C1 segment of cervical spinal cord (tissue), 14 donors: ENCODE results near the gene B3GNT3.
"Not testable (repeated sequence)": the region's sequence is repeated elsewhere in the genome, so short reads cannot be mapped to it uniquely, and the experiment has no call there.

Experiments
- DNase-seq, 14 donors: peaks; one replicate each; lab custom pipeline; 2025; lab: John Stamatoyannopoulos, UW

The B3GNT3 gene

DNA sequence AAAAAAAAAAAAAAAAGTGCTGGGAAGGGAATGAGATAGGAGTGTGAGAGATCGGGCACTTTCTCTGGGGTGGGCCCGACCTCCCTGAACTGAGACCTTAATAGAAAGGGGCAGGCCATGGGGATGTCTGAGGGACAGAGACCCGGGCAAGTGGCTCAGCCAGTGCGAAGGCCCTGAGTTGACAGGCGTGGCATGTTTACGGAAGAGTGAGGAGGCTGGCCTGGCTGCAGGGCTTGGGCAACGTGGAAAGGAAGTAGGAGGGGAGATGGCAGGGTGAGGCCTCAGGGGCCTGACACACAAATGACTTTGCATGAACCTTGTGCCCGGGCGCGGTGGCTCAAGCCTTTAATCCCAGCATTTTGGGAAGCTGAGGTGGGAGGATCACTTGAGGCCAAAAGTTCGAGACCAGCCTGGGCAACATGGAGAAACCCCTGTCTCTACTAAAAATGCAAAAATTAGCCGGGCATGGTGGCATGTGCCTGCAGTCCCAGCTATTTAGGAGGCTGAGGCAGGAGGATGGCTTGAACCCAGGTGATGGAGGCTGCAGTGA is 29.8 kb upstream of the B3GNT3 start:
- DNase-seq = peak in 6 of 14 donors; percentile 17 to 38 (median 22)

DNA sequence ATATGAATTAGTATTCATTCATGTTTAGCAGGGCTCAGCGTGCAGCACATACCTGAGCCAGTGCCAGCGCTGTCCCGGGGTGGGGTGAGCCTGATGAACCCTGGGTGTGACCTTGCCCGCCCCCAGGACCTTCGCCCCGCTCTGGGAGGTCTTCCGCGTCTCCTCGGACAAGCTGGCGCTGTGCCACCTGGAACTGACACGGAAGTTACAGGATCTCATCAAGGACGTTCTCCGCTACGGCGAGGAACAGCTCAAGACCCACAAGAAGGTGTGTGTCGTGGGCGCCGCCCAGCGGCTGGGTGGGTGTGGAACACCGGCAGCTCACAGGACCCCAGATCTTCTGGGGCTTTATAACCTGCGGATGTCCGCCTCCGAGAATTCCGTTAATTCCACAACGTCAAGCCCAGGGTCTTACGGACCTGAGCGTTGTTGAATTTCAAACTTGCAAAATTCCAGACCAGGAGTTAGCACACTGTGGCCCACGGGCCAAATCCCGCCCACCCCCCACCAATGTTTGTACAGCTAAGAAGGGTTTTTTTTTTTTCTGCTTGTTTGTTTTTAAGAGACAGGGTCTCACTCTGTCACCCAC is 28.3 kb upstream of the B3GNT3 start:
- peak in 10 of 14 donors; percentile 3 to 65 (median 40) for DNase-seq

DNA sequence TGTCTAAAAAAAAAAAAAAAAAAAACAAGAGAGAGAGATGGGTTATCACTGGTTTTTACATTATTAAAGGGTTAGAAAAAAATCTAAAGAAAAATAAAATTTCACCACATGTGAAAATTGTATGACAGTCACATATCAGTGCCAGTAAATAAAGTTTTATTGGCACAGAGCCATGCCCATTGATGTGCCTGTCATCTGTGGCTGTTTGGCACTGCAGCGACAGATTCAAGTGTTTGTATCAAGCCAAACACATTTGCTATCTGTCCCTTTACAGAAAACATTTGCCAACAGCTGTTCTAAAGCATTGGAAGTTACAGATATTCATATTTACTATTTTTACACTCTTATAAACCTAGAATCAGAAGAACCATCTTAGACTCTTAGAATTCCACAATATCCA is 27.4 kb upstream of the B3GNT3 start:
- DNase-seq = no peak

DNA sequence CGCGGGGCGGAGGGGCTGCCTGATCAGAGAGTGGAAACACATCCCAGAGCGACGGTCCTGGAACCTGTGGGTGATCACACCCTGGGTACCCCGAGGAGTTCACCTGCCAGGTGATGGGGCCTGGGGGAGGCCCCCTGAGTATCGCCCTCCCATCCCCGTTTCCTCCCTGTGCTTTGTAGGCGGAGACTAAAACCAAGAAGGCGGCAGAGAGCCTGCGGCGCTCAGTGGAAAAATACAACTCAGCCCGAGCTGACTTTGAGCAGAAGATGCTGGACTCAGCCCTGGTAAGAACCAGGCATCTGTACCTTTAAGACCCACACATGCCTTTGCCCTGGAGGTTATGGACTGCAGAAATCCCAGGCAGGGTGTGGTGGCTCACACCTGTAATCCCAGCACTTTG is 24.3 kb upstream of the B3GNT3 start:
- no peak for DNase-seq

DNA sequence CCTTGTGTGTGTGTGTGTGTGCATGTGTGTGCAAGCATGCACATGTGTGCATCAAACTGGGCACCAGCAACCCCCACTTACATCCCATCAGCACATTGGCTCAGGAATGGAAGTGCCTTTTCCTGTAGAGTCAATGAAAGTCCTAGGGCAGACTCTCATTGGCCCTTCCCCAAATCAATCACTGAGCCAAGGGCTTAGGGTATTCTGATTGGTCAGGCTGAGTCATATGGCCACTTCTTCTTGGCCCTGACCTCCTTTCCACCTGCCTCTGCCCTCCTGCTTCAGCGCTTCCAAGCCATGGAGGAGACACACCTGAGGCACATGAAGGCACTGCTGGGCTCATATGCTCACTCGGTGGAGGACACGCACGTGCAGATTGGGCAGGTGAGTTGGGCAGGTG is 22.8 kb upstream of the B3GNT3 start:
- DNase-seq = no peak

DNA sequence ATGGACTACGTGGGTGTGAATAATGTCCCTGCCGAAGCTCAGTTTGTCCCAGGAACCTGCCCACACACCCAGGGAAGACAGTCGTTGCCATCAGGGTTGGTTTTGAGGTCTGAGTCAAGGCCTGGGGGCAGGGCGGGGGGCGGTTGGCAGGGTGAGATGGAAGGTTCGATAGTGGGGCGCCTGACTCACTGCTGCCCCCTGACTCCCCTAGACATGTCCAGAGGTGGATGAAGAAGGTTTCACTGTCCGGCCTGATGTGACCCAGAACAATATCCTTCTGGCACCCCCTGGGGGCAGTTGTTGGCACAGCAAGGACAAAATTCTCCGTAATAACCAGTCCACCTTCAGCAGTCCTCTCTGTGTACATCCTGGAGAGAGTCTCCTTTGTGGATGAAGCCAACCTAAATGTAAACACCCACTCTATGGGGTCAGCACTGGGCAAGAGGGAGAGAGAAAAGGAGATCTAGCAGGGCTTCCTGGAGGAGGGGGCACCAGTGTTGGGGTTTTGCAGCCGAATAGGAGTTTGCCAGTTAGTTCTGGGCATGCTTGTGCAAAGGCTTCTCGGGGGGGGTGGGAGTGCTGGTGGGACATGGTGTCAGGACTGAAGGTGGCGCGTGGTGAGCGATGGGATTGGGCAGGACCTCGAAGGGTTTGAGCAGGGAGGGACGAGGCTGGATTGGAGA is 19.6 kb upstream of the B3GNT3 start:
- peak in 2 of 14 donors; percentile 2 to 4 for DNase-seq

DNA sequence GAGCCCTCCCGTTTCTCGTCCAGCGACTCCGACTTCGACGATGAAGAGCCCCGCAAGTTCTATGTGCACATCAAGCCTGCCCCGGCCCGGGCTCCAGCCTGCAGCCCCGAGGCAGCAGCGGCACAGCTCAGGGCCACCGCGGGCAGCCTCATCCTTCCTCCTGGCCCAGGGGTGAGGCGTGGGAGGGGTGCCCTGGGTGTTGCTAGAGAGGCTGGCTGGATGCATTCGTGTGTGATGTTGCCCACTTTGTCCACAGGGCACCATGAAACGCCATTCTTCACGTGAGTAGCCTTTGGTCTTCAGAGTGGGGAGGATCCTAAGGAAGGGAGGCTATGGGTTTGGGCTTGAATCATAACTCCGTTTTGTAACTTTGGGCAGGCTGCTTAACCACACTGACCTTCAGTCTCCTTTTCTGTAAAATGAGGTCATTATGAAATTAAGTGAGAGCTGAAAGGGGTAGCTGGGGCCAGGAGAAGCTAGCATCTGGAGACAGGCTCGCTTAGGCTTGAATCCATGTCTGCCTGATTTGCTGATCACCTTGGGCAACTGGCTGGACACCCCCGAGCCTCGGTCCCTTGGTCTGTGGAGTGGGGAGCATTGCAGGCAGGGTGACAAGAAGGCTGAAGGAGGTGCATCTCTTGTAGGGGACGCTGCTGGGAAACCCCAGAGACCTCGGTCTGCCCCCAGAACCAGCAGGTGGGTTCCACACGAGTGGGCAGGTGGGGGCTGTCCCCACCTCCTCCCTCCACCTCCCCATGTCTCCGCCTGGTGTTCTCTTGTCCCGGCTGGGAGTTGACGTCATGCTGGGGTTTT is 18.7 kb upstream of the B3GNT3 start:
- DNase-seq = no peak

DNA sequence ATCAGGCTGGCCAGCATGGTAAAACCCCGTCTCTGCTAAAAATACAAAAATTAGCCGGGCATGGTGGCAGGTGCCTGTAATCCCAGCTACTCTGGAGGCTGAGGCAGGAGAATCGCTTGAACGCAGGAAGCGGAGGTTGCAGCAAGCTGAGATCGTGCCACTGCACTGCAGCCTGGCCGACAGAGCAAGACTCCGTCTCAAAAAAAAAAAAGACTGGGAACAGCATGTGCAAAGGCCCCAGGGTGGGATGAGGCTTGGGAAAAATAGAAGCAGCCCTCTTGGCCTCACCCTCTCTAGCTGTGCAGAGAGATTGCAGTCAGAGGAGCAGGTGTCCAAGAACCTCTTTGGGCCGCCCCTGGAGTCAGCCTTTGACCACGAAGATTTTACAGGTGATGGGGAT is 17.1 kb upstream of the B3GNT3 start:
- DNase-seq = not testable (repeated sequence)

DNA sequence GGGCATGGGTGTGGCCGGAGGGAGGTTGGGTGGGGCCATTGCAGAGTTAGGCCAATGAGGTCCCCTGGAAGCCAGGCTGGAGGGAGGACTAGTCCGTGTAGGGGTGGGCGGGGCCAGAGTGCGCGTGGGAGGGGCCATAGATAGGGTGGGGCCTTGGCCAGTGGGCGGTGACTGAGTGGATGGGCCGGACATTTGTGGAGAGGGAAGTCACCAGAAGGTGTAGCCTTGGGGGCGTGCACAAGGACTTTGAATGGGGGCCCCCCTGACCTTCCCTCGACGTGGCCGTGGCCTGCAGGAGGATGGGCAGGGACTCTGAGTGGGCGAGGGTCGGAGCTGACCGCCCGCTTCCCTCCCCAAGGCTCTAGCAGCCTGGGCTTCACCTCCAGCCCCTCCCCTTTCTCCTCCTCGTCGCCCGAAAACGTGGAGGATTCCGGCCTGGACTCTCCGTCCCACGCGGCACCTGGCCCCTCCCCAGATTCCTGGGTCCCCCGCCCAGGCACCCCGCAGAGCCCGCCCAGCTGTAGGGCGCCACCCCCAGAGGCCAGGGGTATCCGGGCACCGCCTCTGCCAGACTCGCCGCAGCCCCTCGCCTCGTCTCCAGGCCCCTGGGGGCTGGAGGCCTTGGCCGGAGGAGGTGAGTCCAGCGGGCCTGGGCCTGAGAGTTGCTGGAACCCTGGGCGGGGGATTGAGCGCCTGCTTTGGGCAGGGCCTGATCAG is 16.5 kb upstream of the B3GNT3 start:
- peak in 1 of 14 donors; percentile 16 for DNase-seq

DNA sequence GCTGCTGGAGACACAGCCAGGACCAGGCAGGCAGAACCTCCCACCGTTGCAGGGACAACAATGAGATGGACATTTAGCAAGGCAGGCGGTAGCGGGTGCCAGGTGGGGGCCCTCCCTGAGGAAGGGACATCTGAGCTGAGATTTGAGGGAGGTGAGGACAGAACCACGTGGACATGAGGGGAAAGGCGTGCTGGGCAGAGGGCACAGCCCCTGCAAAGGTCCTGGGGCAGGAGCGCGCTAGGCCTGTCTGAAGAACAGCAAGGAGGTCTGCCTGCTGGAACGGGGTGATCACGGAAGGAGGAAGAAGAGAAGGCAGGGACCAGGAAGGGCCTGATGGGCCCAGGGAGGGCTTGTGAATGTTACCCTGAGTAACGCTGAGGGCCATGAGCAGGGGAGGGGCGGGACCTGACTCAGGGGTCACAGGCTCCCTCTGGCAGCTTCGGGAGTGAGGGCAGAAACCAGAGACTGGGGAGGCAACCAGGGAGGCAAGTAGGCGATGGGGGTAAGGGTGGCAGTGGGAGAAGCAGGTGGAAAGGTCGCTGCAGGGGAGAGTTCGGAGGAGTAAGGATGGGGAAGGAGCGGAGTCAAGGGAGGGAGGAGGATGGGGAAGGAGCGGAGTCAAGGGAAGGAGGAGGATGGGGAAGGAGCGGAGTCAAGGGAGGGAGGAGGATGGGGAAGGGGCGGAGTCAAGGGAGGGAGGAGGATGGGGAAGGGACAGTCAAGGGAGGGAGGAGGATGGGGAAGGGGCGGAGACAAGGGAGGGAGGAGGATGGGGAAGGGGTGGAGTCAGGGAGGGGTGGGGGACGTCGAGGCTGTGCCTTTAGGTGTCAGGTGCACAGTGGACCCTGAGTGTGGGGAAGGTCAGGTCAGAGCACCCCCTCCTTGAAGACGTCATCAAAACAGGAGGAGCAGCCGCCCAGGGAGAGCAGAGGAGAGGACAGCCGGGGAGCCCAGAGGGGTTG is 15.7 kb upstream of the B3GNT3 start:
- peak in 8 of 14 donors; percentile 8 to 33 (median 22) for DNase-seq

DNA sequence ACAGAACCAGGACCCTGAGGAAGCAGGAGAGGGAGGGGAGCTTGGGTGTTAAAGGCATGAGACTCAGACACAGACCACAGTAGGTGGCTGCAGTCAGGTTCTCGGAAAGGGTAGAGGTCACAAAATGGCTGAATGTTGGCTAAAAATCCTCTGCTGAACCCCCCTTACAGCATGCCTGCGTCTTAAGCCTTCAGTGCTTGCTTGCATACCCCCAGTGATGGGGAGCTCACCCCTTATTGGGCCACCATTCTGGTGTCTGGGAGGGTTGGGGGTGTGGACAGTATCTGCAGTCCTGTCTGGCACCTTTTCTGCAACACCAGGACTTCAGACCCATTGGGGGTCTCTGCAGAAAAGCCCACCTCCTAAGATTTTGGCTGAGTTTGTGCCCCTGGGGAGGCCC is 14.2 kb upstream of the B3GNT3 start:
- no peak for DNase-seq

DNA sequence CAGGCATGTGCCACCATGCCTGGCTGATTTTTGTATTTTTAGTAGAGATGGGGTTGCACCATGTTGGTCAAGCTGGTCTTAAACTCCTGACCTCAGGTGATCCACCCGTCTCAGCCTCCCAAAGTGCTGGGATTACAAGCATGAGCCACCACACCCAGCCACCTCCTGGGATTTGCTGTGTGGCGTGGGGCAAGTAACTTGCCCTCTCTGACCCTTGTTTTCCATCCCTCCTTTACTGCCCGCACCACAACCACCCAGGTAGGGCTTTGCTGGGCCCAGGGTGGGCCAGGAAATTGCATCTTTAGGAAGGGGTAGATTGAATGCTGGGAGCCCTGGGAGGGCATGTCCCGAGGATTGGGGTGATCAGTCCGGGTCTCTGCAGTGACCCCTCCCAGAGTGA is 11.2 kb upstream of the B3GNT3 start:
- not testable (repeated sequence) for DNase-seq

DNA sequence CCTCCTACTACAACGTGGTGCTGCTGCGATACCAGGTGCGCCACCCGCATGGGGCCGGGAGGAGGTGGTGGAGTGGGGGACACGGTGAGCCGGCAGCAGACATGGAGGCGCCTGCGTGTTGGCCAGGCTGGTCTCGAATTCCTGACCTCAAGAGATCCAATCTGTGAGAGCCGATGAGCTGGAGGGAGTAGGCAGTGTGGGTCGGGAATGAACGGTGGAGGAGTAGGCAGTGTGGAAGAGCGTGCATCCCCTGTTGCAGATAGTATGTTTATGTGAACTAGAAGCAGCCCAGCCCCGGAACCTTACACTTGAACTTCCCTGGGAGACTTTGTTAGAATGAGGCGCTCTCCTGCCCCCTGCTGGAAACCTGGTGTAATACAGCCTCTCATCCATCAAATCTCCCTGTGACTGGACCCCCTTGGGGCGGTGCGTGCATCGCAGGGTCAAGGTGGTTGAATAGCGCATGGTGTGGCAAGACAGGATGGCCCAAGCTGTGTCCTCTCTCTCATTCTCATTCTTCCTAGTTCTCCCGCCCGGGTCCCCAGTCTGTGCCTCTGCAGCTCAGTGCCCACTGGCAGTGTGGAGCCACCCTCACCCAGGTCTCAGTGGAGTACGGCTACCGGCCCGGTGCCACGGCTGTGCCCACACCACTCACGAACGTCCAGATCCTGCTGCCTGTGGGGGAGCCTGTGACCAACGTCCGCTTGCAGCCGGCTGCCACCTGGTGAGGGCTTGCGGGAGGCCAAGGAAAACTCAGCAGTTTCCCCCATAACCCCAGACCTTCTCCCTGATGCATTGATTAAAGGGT is 10.5 kb upstream of the B3GNT3 start:
- peak in 9 of 14 donors; percentile 7 to 40 (median 20) for DNase-seq

DNA sequence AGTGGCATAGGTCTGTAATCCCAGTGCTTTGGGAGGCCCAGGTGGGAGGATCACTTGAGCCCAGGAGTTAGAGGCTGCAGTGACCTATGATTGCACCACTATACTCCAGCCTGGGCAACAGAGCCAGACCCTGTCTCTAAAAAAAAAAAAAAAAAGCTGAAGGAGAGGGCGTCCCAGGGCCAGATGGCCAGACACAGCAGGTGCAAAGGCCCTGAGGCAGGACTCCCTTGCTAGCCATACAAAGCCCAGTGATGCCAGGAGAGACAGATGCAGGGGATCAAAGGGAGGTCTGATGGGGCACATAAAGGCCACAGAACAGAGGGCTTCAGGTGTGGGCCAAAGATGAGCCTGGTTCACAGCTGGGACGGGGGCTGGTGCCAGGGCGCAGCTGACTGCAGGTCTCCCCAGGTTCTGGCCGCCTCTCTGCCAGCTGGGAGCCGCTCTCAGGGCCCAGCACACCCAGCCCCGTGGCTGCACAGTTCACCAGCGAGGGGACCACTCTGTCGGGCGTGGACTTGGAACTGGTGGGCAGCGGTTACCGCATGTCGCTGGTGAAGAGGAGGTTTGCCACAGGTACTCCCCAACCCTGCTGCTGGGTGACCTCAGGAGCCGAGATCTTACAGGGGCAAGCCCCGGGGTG is 7.5 kb upstream of the B3GNT3 start:
- no peak for DNase-seq

DNA sequence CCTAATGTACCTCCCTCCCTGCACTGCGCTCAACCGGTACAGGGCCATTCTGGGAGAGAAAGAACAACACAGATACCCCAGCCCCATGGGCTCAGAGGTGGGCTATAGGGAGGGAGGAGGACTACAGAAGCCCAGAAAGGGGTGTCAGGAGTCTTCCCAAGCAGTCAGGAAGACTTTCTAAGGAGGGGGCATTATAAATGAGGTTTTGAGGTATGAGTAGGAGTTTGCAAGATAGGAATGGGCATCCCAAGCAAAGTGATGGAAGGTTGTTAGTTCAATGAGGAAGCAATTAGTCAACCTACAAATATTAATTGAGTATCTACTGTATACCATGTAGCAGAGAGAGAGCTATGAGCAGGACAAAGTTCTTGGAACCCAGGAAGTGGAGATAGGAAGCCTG is 6.3 kb upstream of the B3GNT3 start:
- no peak for DNase-seq

DNA sequence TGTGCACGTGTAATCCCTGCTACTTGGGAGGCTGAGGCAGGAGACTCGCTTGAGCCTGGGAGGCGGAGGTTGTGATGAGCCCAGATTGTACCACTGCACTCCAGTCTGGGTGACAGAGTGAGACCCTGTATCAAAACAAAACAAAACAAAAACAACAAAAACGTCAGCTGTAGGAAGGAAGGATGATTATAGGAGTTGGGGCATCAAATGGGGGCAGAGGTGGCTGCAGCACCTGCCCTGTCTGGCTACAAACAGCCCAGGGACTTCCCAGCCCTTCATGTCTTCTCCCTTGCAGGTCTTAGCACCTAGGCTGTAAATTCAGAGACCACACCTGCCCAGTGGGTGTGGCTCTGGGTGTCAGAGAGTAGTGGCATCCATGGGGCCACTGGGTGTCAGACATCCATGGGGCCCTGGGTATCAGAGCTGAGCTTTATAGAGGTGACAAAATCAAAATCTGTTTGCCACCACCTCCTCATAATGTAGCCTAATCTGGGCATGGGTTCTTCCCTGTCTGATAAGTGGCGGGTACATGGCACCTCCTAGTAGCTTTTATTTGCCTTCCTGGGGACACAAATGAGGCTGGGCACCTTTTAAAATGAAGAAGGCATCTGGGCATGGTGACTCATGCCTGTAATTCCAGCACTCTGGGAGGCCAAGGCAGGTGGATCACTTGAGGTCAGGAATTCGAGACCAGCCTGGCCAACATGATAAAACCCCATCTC is 4.7 kb upstream of the B3GNT3 start:
- no peak for DNase-seq

DNA sequence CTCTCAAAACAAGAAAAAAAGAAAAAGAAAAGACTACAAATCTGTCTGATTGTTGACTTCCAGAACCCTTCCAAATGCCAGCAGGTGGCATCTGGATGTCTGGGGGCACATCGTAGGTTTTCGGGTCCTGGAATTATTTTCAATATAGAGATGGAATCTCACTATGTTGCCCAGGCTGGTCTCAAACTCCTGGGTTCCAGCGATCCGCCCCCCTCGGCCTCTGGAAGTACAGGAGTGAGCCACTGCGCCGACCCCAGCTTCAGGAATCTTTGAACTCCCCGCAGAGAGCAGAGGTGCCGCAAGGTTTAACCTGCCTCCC is 567 bp upstream of the B3GNT3 start:
- DNase-seq = no peak

DNA sequence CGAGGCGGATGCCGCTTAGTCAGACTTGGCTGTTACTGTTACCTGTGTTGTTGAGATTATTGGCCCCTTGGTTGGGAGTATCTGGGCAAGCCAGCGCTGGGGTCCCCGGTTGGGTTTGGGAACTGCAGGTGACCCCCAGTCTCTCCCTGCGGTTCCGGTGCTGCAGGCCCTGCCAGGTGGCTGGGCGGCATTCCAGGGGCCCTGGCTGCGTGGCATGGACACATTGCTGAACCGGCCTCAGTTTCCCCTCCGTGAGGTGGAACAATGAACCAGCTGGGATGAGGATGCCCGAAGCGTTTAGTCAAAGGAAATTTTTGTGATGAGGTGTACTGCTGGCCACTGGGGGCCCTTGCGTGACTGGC is 538 bp downstream of the B3GNT3 start:
- no peak for DNase-seq
